SK-N-SH (cell line): ENCODE measurements around the gene UBTD1. TPM values are rescaled to one million over a fixed set of nuclear protein-coding genes. Genes with fewer than 3 reads are reported as not detected.
A peak's percentile ranks its signal among the peaks of the same experiment; 100 is the strongest.

ENCODE experiments used
- CHD2 ChIP-seq: fragments of 150-350 bp; IDR thresholded peaks from 2 replicates; pipeline ENCODE4 v1.6.1; 2018; ENCODE audit warnings: low read length; ENCODE audit not compliant: partially characterized antibody
- ELF1 ChIP-seq: IDR thresholded peaks from 2 replicates; pipeline ENCODE4 v1.4.0; 2012
- EP300 ChIP-seq, 2 experiments: IDR thresholded peaks; 2 replicates each; pipeline versions ENCODE4 v1.4.0 to v1.6.1; 2012; ENCODE audit warnings: borderline replicate concordance in 1 of 2, low read depth in 1 of 2, low read length in 1 of 2
- FOSL2 ChIP-seq: IDR thresholded peaks from 2 replicates; pipeline ENCODE4 v1.4.0; 2012; ENCODE audit warnings: low read depth, mild to moderate bottlenecking, moderate library complexity, borderline replicate concordance
- FOXJ3 ChIP-seq: sonication (generic); formaldehyde crosslinking; IDR thresholded peaks from 2 replicates; pipeline ENCODE4 v1.5.1; 2020; ENCODE audit warnings: mild to moderate bottlenecking, missing genetic modification reagents
- FOXM1 ChIP-seq: IDR thresholded peaks from 2 replicates; pipeline ENCODE4 v1.4.0; 2012; ENCODE audit warnings: low read depth, mild to moderate bottlenecking
- MEF2A ChIP-seq: IDR thresholded peaks from 2 replicates; pipeline ENCODE4 v1.4.0; 2012; ENCODE audit warnings: low read depth, borderline replicate concordance
- NFIC ChIP-seq: IDR thresholded peaks from 2 replicates; pipeline ENCODE4 v1.4.0; 2012; ENCODE audit warnings: borderline replicate concordance
- NRF1 ChIP-seq: IDR thresholded peaks from 2 replicates; pipeline ENCODE4 v1.6.1; 2012; ENCODE audit warnings: low read depth, mild to moderate bottlenecking, low read length
- POLR2AphosphoS5 ChIP-seq: IDR thresholded peaks from 2 replicates; pipeline ENCODE4 v1.6.1; 2012; ENCODE audit warnings: low read depth, low read length
- RCOR1 ChIP-seq: fragments of 150-350 bp; IDR thresholded peaks from 2 replicates; pipeline ENCODE4 v1.6.1; 2017; ENCODE audit warnings: antibody characterized with exemption, low read length
- RFX5 ChIP-seq: IDR thresholded peaks from 2 replicates; pipeline ENCODE4 v1.6.1; 2012; ENCODE audit warnings: mild to moderate bottlenecking, improper control_type of control experiment, low read length
- RXRA ChIP-seq: IDR thresholded peaks from 2 replicates; pipeline ENCODE4 v1.4.0; 2012; ENCODE audit warnings: low read depth, mild to moderate bottlenecking, borderline replicate concordance
- TCF12 ChIP-seq: IDR thresholded peaks from 2 replicates; pipeline ENCODE4 v1.4.0; 2012
- polyA plus RNA-seq, 3 experiments: library from polyadenylated mRNA; depleted of rRNA; stranded (reverse); fragments of >200 nt; gene quantifications; 2 replicates each; pipeline ENCODE4 v1.2.3, GENCODE V29; 2012
- TF ChIP-seq, protein P1 (sequence below): IDR thresholded peaks from 2 replicates; pipeline ENCODE4 v1.6.1; 2012; ENCODE audit warnings: mild to moderate bottlenecking, low read depth, low read length, moderate library complexity
- TF ChIP-seq, protein P2 (sequence below): fragments of 150-350 bp; IDR thresholded peaks from 2 replicates; pipeline ENCODE4 v1.6.1; 2017; ENCODE audit warnings: antibody characterized with exemption, low read length, low read depth, borderline replicate concordance
- TF ChIP-seq, protein P3 (sequence below): IDR thresholded peaks from 2 replicates; pipeline ENCODE4; 2012
- TF ChIP-seq, protein P4 (sequence below): fragments of 150-350 bp; IDR thresholded peaks from 2 replicates; pipeline ENCODE4 v1.6.1; 2016; ENCODE audit warnings: mild to moderate bottlenecking, low read depth, low read length

Gene UBTD1
- polyA plus RNA-seq, 1 of the 3 experiments (the other 2 are of a cell fraction): 38.8 TPM

DNA sequence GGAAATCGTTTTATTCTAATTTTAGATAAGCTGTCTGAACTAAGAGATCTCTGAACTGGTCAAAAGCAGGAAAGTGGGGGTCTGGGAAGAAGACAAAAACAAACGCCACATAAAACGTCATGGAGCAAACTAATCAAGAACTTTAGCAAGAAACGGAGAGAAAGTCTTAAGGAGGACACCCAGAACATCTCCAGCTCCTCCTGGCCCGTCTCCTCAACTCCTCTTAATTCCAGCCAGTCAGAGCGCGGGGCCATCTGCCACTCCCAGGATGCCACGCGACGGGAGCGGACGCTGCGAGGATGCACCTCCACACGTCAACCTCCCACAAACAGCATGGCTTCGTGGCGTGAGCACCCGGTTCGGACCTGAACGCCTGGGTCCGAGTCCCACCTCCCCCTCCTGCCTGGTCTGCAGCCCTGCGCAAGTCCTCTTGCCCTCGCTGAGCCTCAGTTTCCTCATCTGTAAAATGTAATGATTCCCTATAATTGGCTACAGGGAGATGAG, 1.1 kb upstream of the UBTD1 start (continued):
- TF ChIP-seq, protein P1, sequence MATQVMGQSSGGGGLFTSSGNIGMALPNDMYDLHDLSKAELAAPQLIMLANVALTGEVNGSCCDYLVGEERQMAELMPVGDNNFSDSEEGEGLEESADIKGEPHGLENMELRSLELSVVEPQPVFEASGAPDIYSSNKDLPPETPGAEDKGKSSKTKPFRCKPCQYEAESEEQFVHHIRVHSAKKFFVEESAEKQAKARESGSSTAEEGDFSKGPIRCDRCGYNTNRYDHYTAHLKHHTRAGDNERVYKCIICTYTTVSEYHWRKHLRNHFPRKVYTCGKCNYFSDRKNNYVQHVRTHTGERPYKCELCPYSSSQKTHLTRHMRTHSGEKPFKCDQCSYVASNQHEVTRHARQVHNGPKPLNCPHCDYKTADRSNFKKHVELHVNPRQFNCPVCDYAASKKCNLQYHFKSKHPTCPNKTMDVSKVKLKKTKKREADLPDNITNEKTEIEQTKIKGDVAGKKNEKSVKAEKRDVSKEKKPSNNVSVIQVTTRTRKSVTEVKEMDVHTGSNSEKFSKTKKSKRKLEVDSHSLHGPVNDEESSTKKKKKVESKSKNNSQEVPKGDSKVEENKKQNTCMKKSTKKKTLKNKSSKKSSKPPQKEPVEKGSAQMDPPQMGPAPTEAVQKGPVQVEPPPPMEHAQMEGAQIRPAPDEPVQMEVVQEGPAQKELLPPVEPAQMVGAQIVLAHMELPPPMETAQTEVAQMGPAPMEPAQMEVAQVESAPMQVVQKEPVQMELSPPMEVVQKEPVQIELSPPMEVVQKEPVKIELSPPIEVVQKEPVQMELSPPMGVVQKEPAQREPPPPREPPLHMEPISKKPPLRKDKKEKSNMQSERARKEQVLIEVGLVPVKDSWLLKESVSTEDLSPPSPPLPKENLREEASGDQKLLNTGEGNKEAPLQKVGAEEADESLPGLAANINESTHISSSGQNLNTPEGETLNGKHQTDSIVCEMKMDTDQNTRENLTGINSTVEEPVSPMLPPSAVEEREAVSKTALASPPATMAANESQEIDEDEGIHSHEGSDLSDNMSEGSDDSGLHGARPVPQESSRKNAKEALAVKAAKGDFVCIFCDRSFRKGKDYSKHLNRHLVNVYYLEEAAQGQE: 0 out of 2 replicates have a peak, but pooled peaks have one; percentile 24
- TF ChIP-seq POLR2AphosphoS5 (no peak), RCOR1 (0 out of 2 replicates have a peak, but pooled peaks have one; percentile 25), FOSL2 (no peak), EP300 (IDR thresholded peaks at IDR 0.05; ENCODE audit: borderline replicate concordance in 1 of 2, low read depth in 1 of 2, low read length in 1 of 2) (no peak), ELF1 (no peak), RXRA (no peak), RFX5 (no peak), FOXJ3 (no peak), MEF2A (no peak), CHD2 (no peak), NFIC (no peak), TCF12 (no peak), NRF1 (no peak), FOXM1 (no peak)
- TF ChIP-seq, protein P2, sequence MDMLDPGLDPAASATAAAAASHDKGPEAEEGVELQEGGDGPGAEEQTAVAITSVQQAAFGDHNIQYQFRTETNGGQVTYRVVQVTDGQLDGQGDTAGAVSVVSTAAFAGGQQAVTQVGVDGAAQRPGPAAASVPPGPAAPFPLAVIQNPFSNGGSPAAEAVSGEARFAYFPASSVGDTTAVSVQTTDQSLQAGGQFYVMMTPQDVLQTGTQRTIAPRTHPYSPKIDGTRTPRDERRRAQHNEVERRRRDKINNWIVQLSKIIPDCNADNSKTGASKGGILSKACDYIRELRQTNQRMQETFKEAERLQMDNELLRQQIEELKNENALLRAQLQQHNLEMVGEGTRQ: no peak
- TF ChIP-seq, protein P3, sequence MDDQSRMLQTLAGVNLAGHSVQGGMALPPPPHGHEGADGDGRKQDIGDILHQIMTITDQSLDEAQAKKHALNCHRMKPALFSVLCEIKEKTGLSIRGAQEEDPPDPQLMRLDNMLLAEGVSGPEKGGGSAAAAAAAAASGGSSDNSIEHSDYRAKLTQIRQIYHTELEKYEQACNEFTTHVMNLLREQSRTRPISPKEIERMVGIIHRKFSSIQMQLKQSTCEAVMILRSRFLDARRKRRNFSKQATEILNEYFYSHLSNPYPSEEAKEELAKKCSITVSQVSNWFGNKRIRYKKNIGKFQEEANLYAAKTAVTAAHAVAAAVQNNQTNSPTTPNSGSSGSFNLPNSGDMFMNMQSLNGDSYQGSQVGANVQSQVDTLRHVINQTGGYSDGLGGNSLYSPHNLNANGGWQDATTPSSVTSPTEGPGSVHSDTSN: no peak
- TF ChIP-seq, protein P4, sequence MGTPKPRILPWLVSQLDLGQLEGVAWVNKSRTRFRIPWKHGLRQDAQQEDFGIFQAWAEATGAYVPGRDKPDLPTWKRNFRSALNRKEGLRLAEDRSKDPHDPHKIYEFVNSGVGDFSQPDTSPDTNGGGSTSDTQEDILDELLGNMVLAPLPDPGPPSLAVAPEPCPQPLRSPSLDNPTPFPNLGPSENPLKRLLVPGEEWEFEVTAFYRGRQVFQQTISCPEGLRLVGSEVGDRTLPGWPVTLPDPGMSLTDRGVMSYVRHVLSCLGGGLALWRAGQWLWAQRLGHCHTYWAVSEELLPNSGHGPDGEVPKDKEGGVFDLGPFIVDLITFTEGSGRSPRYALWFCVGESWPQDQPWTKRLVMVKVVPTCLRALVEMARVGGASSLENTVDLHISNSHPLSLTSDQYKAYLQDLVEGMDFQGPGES: no peak
